C4-2B (cell line): ENCODE data around the gene SHISA7.
"Not testable (repeated sequence)": the region's sequence is repeated elsewhere in the genome, so short reads cannot be mapped to it uniquely, and the experiment has no call there.

Source experiments
- H3K27ac ChIP-seq: fragments of 450-650 bp; 2 replicates; pipeline ENCODE4 v1.5.1; 2017
- CTCF ChIP-seq: fragments of 450-650 bp; conservative IDR thresholded peaks from 2 replicates; pipeline ENCODE4 v1.5.1; 2017; ENCODE audit warnings: mild to moderate bottlenecking
- ZFX ChIP-seq: fragments of 450-650 bp; IDR thresholded peaks from 2 replicates; pipeline ENCODE4 v1.6.1; 2017

SHISA7 gene

GRCh38 chr19:55431183-55431582, 11.9 kb downstream of the SHISA7 start:
- TF ChIP-seq CTCF (no peak), ZFX (no peak)
- H3K27ac ChIP-seq, result no peak overlapping the region

GRCh38 chr19:55426042-55426441, 17.1 kb downstream of the SHISA7 start:
- TF ChIP-seq ZFX (no peak), CTCF (no peak)

GRCh38 chr19:55424518-55424917, 18.6 kb downstream of the SHISA7 start:
- TF ChIP-seq CTCF (no peak), ZFX (no peak)
- H3K27ac ChIP-seq, result no peak overlapping the region

More at GRCh38 chr19:55426042-55426441, 17.1 kb downstream of the SHISA7 start:
- H3K27ac ChIP-seq, result no peak overlapping the region

- no peak overlapping the region for H3K27ac ChIP-seq
- TF ChIP-seq CTCF (no peak), ZFX (no peak)
These were observed 19.7 kb downstream of the SHISA7 start for GRCh38 chr19:55423225-55424005.

GRCh38 chr19:55421281-55421680, 21.8 kb downstream of the SHISA7 start:
- H3K27ac ChIP-seq, result not testable (repeated sequence)

- TF ChIP-seq ZFX (no peak), CTCF (no peak)
- no peak overlapping the region for H3K27ac ChIP-seq
These were observed 23.4 kb downstream of the SHISA7 start for GRCh38 chr19:55419624-55420236.

- TF ChIP-seq ZFX (no peak), CTCF (no peak)
- H3K27ac ChIP-seq, result no peak overlapping the region
These were observed 24.0 kb downstream of the SHISA7 start for GRCh38 chr19:55419103-55419502.
